HG03378 (cell line): ENCODE data around the gene TERB1.

Experiments
- ATAC-seq: cut with Tn5 transposase; IDR thresholded peaks from one replicate; pipeline ENCODE4 v1.9.1; 2021; ENCODE audit warnings: mild to moderate bottlenecking, moderate library complexity; ENCODE audit not compliant: unreplicated experiment

Gene TERB1

GRCh38 chr16:66746682-66747081 lies 54.7 kb downstream of the TERB1 start:
- ATAC-seq = peak; percentile 56

- ATAC-seq = no peak
Measured at GRCh38 chr16:66746048-66746447, 55.3 kb downstream of the TERB1 start.

GRCh38 chr16:66741950-66742808 lies 59.2 kb downstream of the TERB1 start:
- no peak for ATAC-seq

- ATAC-seq = no peak
Measured at GRCh38 chr16:66741169-66741900, 60.0 kb downstream of the TERB1 start.

GRCh38 chr16:66740533-66740932 lies 60.9 kb downstream of the TERB1 start:
- ATAC-seq = no peak

GRCh38 chr16:66740010-66740409 lies 61.4 kb downstream of the TERB1 start:
- no peak for ATAC-seq

GRCh38 chr16:66735891-66736290 lies 65.5 kb downstream of the TERB1 start:
- no peak for ATAC-seq

GRCh38 chr16:66731101-66731500 lies 70.3 kb downstream of the TERB1 start:
- ATAC-seq = no peak

GRCh38 chr16:66728804-66729203 lies 72.6 kb downstream of the TERB1 start:
- no peak for ATAC-seq

- ATAC-seq = no peak
Measured at GRCh38 chr16:66728117-66728787, 73.1 kb downstream of the TERB1 start.

- no peak for ATAC-seq
Measured at GRCh38 chr16:66720766-66721165, 80.6 kb downstream of the TERB1 start.

- ATAC-seq = no peak
Measured at GRCh38 chr16:66719246-66719645, 82.1 kb downstream of the TERB1 start.

- no peak for ATAC-seq
Measured at GRCh38 chr16:66717776-66718175, 83.6 kb downstream of the TERB1 start.

GRCh38 chr16:66717112-66717675 lies 84.2 kb downstream of the TERB1 start:
- no peak for ATAC-seq

GRCh38 chr16:66714654-66715307 lies 86.6 kb downstream of the TERB1 start:
- no peak for ATAC-seq

- no peak for ATAC-seq
Measured at GRCh38 chr16:66714062-66714461, 87.3 kb downstream of the TERB1 start.

GRCh38 chr16:66713076-66713475 lies 88.3 kb downstream of the TERB1 start:
- no peak for ATAC-seq

GRCh38 chr16:66712512-66712911 lies 88.9 kb downstream of the TERB1 start:
- no peak for ATAC-seq

- no peak for ATAC-seq
Measured at GRCh38 chr16:66711581-66711980, 89.8 kb downstream of the TERB1 start.

GRCh38 chr16:66706506-66706880 lies 94.9 kb downstream of the TERB1 start:
- ATAC-seq = no peak
